ENCODE data around the gene JDP2.
A peak's percentile ranks its signal among the peaks of the same experiment; 100 is the strongest.

The JDP2 gene

DNA sequence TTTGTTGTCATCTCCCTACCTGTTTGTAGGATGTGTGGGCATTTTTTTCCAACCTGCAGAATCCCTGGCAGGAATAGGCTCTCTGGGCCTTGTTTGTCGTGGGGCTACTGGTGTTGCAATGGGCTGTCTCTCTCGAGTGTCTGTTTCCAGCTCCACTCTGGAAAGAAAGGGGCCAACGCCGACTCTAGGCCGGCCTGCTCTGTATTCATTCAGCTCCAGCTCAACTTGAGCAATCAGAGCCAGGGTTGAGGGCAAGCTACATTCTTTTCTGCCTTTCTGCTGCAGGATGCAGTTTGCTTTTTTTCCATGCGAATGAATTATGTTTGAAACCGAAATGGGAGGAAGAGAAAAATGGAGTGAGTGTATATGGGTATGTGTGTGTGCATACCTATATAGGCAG is 2.3 kb downstream of the JDP2 start:
- H3K4me3 ChIP-seq (ENCODE audit: low read depth, low read length): no peak overlapping the region
- peak overlapping the region; percentile 52 for H3K27ac ChIP-seq (ENCODE audit: low read depth, low read length)
- H3K14ac ChIP-seq (ENCODE audit: low read length): no peak overlapping the region
- WGBS (ENCODE audit: extremely low coverage, insufficient coverage, insufficient read length): no CpG with 5 or more reads among the region's 7 CpGs
- peak overlapping the region; percentile 81 for H3K4me2 ChIP-seq (ENCODE audit: low read length)
- no peak overlapping the region for H3K9ac ChIP-seq (ENCODE audit: low read length)
- no peak overlapping the region for H2BK12ac ChIP-seq (ENCODE audit: low read length)
- no peaks in the 10 kb centered on the region for H3K27me3 ChIP-seq (ENCODE audit: insufficient read depth, low read length)
- no peak overlapping the region for H2AK5ac ChIP-seq (ENCODE audit: low read length)
- H3K36me3 ChIP-seq (ENCODE audit: control insufficient read depth in 1 of 2, insufficient read depth in 2 of 2, low read length in 2 of 2): peaks cover 15 to 16% of the 10 kb centered on the region in 2 experiments
- H3K4ac ChIP-seq (ENCODE audit: low read depth, low read length): peak overlapping the region; percentile 98
- H4K91ac ChIP-seq (ENCODE audit: low read depth, low read length): no peak overlapping the region
- no peak overlapping the region for H4K12ac ChIP-seq (ENCODE audit: low read depth, low read length)
- no peak overlapping the region for H3K23ac ChIP-seq (ENCODE audit: low read length)
- H3K4me1 ChIP-seq (ENCODE audit: control insufficient read depth in 1 of 2, insufficient read depth in 2 of 2, low read length in 2 of 2): peaks cover 44 to 56% of the 10 kb centered on the region in 2 experiments
- no peak overlapping the region for H3K18ac ChIP-seq (ENCODE audit: low read length)
- no peak overlapping the region for H2AFZ ChIP-seq (ENCODE audit: insufficient read depth, low read length, poor library complexity)
- no peak overlapping the region for H2BK120ac ChIP-seq (ENCODE audit: insufficient read depth, low read length, poor library complexity)
- H3K79me2 ChIP-seq (ENCODE audit: control insufficient read depth, insufficient read depth, low read length, poor library complexity): peaks cover 32% of the 10 kb centered on the region
- H3K9me3 ChIP-seq (ENCODE audit: insufficient read depth, low read depth, low read length): peaks cover 1% of the 10 kb centered on the region
- H2BK5ac ChIP-seq (ENCODE audit: low read depth, low read length, poor library complexity): no peak overlapping the region
- peaks cover 25% of the 10 kb centered on the region for H3K79me1 ChIP-seq (ENCODE audit: low read length)
- no peak for DNase-seq
- H4K8ac ChIP-seq (ENCODE audit: low read depth, low read length): no peak overlapping the region

- peak overlapping the region; percentile 36 for H3K27ac ChIP-seq (ENCODE audit: low read depth, low read length)
- no peak overlapping the region for H4K91ac ChIP-seq (ENCODE audit: low read depth, low read length)
- H3K36me3 ChIP-seq (ENCODE audit: control insufficient read depth in 1 of 2, insufficient read depth in 2 of 2, low read length in 2 of 2): peaks cover 19 to 20% of the 10 kb centered on the region in 2 experiments
- H2BK120ac ChIP-seq (ENCODE audit: insufficient read depth, low read length, poor library complexity): no peak overlapping the region
- peaks cover 47 to 61% of the 10 kb centered on the region in 2 experiments for H3K4me1 ChIP-seq (ENCODE audit: control insufficient read depth in 1 of 2, insufficient read depth in 2 of 2, low read length in 2 of 2)
- peak overlapping the region; percentile 81 for H3K4me2 ChIP-seq (ENCODE audit: low read length)
- WGBS (ENCODE audit: extremely low coverage, insufficient coverage, insufficient read length): no CpG with 5 or more reads among the region's 10 CpGs
- no peaks in the 10 kb centered on the region for H3K27me3 ChIP-seq (ENCODE audit: insufficient read depth, low read length)
- H2BK12ac ChIP-seq (ENCODE audit: low read length): no peak overlapping the region
- peak overlapping the region; percentile 98 for H3K4ac ChIP-seq (ENCODE audit: low read depth, low read length)
- no peak overlapping the region for H4K8ac ChIP-seq (ENCODE audit: low read depth, low read length)
- no peak overlapping the region for H3K14ac ChIP-seq (ENCODE audit: low read length)
- H3K18ac ChIP-seq (ENCODE audit: low read length): no peak overlapping the region
- peaks cover 36% of the 10 kb centered on the region for H3K79me2 ChIP-seq (ENCODE audit: control insufficient read depth, insufficient read depth, low read length, poor library complexity)
- no peak overlapping the region for H3K9ac ChIP-seq (ENCODE audit: low read length)
- peaks cover 27% of the 10 kb centered on the region for H3K79me1 ChIP-seq (ENCODE audit: low read length)
- H2AFZ ChIP-seq (ENCODE audit: insufficient read depth, low read length, poor library complexity): no peak overlapping the region
- H2BK5ac ChIP-seq (ENCODE audit: low read depth, low read length, poor library complexity): no peak overlapping the region
- no peak for DNase-seq
- no peak overlapping the region for H4K12ac ChIP-seq (ENCODE audit: low read depth, low read length)
- no peak overlapping the region for H3K23ac ChIP-seq (ENCODE audit: low read length)
- H3K9me3 ChIP-seq (ENCODE audit: insufficient read depth, low read depth, low read length): peaks cover 1% of the 10 kb centered on the region
- H3K4me3 ChIP-seq (ENCODE audit: low read depth, low read length): no peak overlapping the region
- no peak overlapping the region for H2AK5ac ChIP-seq (ENCODE audit: low read length)
Observed at GRCh38 chr14:75430526-75430925, 2.7 kb downstream of the JDP2 start.

DNA sequence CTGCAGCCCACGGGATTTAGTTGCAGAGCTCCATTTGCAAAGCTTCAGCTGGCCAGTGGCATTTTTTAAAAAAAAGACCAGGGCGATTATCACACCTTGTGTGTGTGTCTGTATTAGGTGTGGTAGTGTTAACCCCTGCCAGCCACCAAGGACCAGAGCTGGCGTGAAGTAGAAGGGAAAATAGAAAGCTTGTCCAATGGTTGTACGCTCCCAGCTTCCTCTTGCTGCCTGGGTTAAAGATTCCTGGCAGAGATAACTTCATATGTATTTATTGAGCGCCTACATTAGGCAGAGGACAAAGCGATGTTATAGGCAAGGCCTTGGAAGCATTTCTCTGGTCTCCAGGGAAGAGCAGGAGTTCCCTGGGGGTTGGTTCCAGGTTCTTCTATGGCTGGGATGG is 3.2 kb downstream of the JDP2 start:
- no CpG with 5 or more reads among the region's 6 CpGs for WGBS (ENCODE audit: extremely low coverage, insufficient coverage, insufficient read length)
- Histone ChIP-seq H2BK120ac (ENCODE audit: insufficient read depth, low read length, poor library complexity) (no peak overlapping the region), H3K14ac (ENCODE audit: low read length) (no peak overlapping the region), H2BK5ac (ENCODE audit: low read depth, low read length, poor library complexity) (no peak overlapping the region), H3K79me2 (ENCODE audit: control insufficient read depth, insufficient read depth, low read length, poor library complexity) (peaks cover 37% of the 10 kb centered on the region), H3K79me1 (ENCODE audit: low read length) (peaks cover 26% of the 10 kb centered on the region), H3K4me1 (ENCODE audit: control insufficient read depth in 1 of 2, insufficient read depth in 2 of 2, low read length in 2 of 2) (peaks cover 46 to 59% of the 10 kb centered on the region in 2 experiments), H3K36me3 (ENCODE audit: control insufficient read depth in 1 of 2, insufficient read depth in 2 of 2, low read length in 2 of 2) (peaks cover 22 to 23% of the 10 kb centered on the region in 2 experiments), H3K18ac (ENCODE audit: low read length) (no peak overlapping the region), H2AK5ac (ENCODE audit: low read length) (no peak overlapping the region), H3K27me3 (ENCODE audit: insufficient read depth, low read length) (no peaks in the 10 kb centered on the region), H3K4me2 (ENCODE audit: low read length) (peak overlapping the region; percentile 81), H3K4me3 (ENCODE audit: low read depth, low read length) (no peak overlapping the region), H3K9me3 (ENCODE audit: insufficient read depth, low read depth, low read length) (peaks cover 1% of the 10 kb centered on the region), H2BK12ac (ENCODE audit: low read length) (no peak overlapping the region), H4K12ac (ENCODE audit: low read depth, low read length) (no peak overlapping the region), H4K8ac (ENCODE audit: low read depth, low read length) (no peak overlapping the region), H2AFZ (ENCODE audit: insufficient read depth, low read length, poor library complexity) (no peak overlapping the region), H3K23ac (ENCODE audit: low read length) (no peak overlapping the region), H3K27ac (ENCODE audit: low read depth, low read length) (no peak overlapping the region), H4K91ac (ENCODE audit: low read depth, low read length) (no peak overlapping the region), H3K4ac (ENCODE audit: low read depth, low read length) (peak overlapping the region; percentile 81), H3K9ac (ENCODE audit: low read length) (no peak overlapping the region)
- DNase-seq: no peak

- no peak overlapping the region for H3K4me3 ChIP-seq (ENCODE audit: low read depth, low read length)
- H3K14ac ChIP-seq (ENCODE audit: low read length): no peak overlapping the region
- DNase-seq: no peak
- no peak overlapping the region for H4K8ac ChIP-seq (ENCODE audit: low read depth, low read length)
- H3K4ac ChIP-seq (ENCODE audit: low read depth, low read length): peak overlapping the region; percentile 81
- H3K79me2 ChIP-seq (ENCODE audit: control insufficient read depth, insufficient read depth, low read length, poor library complexity): peaks cover 37% of the 10 kb centered on the region
- no peak overlapping the region for H3K18ac ChIP-seq (ENCODE audit: low read length)
- H3K9me3 ChIP-seq (ENCODE audit: insufficient read depth, low read depth, low read length): peaks cover 1% of the 10 kb centered on the region
- H4K12ac ChIP-seq (ENCODE audit: low read depth, low read length): no peak overlapping the region
- H2BK12ac ChIP-seq (ENCODE audit: low read length): no peak overlapping the region
- H4K91ac ChIP-seq (ENCODE audit: low read depth, low read length): no peak overlapping the region
- no peak overlapping the region for H2BK120ac ChIP-seq (ENCODE audit: insufficient read depth, low read length, poor library complexity)
- no peak overlapping the region for H3K27ac ChIP-seq (ENCODE audit: low read depth, low read length)
- no peaks in the 10 kb centered on the region for H3K27me3 ChIP-seq (ENCODE audit: insufficient read depth, low read length)
- H3K4me2 ChIP-seq (ENCODE audit: low read length): no peak overlapping the region
- H3K23ac ChIP-seq (ENCODE audit: low read length): no peak overlapping the region
- no peak overlapping the region for H2AK5ac ChIP-seq (ENCODE audit: low read length)
- peaks cover 26% of the 10 kb centered on the region for H3K79me1 ChIP-seq (ENCODE audit: low read length)
- H2AFZ ChIP-seq (ENCODE audit: insufficient read depth, low read length, poor library complexity): no peak overlapping the region
- peaks cover 44 to 51% of the 10 kb centered on the region in 2 experiments for H3K4me1 ChIP-seq (ENCODE audit: control insufficient read depth in 1 of 2, insufficient read depth in 2 of 2, low read length in 2 of 2)
- H2BK5ac ChIP-seq (ENCODE audit: low read depth, low read length, poor library complexity): no peak overlapping the region
- no CpG with 5 or more reads among the region's 4 CpGs for WGBS (ENCODE audit: extremely low coverage, insufficient coverage, insufficient read length)
- no peak overlapping the region for H3K9ac ChIP-seq (ENCODE audit: low read length)
- H3K36me3 ChIP-seq (ENCODE audit: control insufficient read depth in 1 of 2, insufficient read depth in 2 of 2, low read length in 2 of 2): peaks cover 22 to 24% of the 10 kb centered on the region in 2 experiments
Observed at GRCh38 chr14:75431827-75432226, 4.0 kb downstream of the JDP2 start.

All from trophoblast cell (in vitro differentiated cells and primary cell).